Activated CD4-positive, alpha-beta T cell treated with anti-CD3 and anti-CD28 coated beads, Interleukin-2, amount 50 U/mL, for 24 hours (primary cell): ENCODE results near the gene LMTK2.
"Not testable (repeated sequence)": the region's sequence is repeated elsewhere in the genome, so short reads cannot be mapped to it uniquely, and the experiment has no call there.

ENCODE experiments used
- DNase-seq, 2 donors: peaks; one replicate each; pipeline ENCODE4 v3.0.0-alpha.2; 2020; ENCODE audit warnings: low read depth in 1 of 2, low spot score in 1 of 2

The LMTK2 gene

DNA sequence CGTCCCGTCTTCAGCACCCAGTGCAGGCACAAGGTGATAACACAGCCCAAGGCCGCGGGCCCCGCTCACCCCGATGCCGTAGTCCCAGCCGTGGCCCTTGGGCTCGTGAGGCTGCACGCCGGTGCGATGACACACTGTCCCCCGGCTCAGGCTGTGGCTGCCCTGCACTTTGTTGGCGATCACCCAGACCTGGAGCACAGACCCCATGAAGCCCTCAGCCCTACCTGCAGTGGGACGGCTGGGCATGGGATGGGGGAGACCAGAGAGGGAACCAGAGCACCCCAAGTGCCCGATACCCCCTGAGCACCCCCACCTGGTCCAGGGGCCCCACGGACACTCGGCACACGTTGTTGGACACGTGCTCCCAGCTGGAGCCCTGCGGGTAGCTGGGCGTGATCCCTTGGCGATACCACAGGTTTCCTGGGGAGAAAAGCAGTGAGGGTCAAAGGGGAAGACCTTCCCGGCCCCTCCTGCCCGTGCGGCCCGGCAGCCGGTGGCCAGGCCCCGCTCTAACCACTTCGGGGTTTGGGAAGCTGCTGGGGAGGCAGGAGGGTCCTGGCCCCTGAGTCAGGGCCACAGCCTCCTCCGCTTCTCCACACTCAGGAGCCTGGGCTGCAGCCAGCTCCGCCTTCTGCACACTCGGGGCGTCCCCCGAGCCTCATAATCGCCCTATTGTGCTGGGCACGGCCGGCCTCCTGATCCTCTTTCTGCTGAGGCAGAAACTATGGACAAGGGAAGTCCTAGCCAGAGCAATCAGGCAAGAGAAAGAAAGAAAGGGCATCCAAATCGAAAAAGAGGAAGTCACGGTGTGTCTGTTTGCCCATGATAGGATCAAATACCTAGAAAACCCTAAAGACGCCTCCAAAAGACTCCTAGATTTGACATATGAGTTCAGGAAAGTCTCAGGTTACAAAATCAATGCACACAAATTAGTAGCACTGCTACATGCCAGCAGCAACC is 111.2 kb downstream of the LMTK2 start:
- DNase-seq = no peak

DNA sequence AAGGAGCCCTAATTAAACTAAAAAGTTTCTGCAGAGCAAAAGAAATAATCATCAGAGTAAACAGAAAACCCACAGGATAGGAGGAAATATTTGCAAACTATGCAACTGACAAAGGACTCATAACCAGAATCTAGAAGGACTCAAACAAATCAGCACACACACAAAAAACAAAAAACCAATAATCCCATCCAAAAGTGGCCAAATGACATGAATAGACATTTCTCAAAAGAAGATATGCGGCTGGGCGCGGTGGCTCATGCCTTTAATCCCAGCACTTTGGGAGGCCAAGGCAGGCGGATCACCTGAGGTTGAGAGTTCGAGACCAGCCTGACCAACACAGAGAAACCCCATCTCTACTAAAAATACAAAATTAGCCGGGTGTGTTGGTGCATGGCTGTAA is 112.7 kb downstream of the LMTK2 start:
- DNase-seq = not testable (repeated sequence)

DNA sequence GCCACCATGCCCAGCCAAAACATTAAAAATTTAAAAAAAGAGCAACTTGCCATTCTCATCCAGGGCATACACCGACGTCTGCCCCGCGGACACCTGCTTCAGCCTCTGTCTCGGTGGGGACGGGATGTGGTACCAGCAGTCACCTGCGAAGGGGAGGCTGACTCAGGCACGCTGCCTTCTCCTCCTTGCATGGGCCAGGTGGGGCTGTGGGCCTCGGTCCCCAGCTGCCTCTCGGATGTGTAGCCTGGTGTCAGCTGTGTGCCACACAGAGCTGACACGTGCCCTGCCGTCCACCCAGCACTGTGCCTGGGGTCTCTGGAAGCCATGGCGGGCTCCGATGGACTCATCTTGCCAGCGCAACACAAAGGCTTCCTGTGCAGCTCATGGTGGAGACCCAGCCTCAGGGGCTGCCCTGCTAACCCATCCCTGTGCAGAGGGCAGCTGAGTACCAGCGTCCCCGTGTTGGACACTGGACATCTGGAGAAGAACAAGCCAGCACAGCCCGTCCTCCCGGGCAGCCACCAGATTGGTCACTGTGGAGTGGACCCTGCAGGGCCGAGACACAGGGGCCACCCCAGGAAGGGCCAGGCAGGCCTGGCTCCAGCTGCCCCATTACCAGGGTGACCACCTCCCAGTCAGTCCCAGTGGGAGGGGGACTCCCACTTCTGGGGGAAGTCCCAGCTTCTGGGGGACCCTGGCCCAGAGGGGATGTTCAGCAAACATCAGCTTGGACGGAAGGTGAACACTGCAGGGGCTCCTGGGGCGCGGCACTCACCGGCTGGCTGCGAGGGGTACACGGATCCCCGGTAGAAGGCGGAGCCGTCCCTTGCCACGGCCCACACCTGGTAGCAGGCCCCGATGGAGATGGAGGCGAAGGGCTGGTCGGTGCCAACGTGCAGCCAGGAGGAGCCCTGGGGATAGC is 115.2 kb downstream of the LMTK2 start:
- DNase-seq = no peak

- no peak for DNase-seq
Observed at GRCh38 chr7:98222533-98223195, 116.0 kb downstream of the LMTK2 start.

DNA sequence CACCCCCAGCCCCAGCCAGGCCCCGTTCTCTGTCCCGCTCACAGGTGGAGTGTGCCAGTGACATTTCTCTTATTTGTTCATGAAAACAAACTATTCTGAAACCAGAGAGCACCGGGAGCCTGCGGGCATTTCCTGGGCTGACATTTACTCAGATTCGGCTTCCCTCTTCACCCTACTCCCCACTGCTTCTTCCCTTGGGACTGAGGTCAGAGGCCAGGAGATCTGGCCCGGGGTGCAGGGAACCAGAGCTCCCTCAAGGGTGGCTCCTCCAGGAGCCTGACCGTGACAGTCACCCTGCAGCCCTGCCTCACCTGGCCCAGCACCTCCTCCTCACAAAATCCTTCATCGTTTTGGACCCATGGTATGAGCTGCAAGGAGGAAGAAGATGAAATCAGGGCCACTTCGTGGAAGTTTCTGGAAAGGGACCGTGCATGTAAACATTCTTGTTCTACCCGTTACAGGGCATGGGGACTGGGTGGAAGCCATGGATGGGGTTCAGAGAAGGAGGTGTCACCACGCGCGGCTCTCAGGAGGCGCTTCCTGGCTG is 116.8 kb downstream of the LMTK2 start:
- no peak for DNase-seq

DNA sequence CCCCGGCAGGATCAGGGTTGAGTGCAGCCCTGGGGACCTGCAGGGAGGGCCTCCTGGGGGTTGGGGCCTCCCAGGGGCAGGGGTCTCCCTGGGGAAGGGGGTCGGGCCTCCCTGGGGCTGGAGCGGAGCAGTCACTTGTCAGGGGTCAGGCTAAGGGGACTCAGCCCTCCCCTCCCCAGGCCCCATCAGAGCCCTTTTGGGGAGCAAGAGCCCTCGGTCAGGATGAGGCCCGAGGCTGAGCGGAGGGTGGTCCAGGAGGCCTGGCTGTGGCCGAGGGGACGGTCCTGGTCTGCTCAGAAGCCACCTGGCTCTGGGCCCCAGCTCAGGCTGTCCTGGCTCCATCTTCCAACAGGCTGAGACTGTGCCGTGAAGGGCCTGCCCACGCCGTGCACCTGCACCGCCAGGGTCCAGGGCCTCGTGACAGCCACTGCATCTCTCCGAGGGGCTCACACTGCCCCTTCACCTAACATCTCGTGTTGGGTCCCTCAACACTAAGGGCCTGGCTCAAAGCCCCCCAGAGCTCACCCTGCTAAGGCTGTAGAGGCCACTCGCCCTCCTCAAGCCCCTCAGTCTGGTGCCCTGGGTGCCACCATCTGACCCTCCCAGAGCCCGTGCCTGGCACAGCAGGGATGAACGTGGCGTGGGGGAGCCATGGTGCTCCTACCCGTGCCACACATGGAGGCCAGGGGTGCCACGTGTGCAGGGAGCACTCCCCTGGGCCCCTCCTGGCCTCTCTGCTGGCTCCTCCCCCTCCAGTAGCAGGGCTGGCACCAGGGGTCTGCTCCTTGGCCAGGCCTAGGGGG is 117.4 kb downstream of the LMTK2 start:
- no peak for DNase-seq

DNA sequence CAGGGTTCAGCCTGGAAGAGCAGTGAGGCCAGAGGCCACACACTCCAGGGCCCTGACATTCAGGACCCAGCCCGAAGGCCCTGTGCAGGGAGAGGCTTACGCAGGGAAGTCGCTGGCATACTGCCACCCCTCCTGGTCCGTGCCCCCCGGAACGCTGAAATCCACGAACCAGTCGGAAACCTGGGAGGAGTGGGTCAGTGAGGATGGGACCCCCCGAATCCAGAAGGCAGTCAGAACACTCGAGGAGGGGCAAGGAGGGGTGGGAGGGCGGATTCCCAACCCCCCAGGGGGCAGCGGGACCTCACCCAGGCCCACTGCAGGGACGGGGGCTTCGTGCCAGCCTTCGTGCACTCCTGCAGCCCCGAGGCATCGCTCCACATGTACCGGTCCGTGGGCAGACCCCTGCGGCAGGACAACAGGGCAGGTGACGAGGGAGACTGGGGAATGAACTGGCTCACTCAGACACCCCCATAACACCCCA is 118.1 kb downstream of the LMTK2 start:
- no peak for DNase-seq

DNA sequence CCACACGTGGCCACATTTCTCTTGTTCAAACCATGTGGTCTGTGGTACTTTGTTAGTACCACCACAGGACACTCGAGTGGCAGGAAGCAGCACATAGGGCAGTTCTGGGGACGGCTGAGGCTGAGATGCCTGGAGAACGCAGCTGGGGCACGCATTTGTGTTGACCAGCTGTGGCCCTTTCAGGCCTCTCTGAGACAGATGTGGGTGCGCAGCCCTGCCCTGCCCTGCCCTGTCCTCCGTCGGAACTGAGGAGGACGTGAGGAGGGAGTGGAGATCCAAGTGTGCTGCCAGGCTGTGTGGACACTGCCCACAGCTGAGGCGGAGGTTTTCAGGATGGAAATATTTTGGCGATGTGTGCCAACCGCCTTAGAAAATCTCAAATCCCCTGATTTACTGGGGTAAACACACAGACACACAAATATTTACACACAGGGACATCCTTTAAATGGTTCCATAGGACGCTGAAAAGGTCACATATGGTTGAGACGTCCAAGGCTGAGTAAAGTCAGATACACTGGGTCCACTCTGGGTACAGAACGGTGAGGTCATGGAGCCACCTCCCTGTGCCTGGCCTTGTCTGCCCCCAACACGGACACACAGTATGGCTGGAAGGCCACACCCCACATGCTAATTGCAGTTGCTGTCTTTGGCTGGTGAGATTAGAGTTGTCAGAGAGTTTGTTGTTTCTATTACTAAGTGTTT is 119.4 kb downstream of the LMTK2 start:
- no peak for DNase-seq

- DNase-seq = no peak
Observed at GRCh38 chr7:98227939-98228338, 121.3 kb downstream of the LMTK2 start.

DNA sequence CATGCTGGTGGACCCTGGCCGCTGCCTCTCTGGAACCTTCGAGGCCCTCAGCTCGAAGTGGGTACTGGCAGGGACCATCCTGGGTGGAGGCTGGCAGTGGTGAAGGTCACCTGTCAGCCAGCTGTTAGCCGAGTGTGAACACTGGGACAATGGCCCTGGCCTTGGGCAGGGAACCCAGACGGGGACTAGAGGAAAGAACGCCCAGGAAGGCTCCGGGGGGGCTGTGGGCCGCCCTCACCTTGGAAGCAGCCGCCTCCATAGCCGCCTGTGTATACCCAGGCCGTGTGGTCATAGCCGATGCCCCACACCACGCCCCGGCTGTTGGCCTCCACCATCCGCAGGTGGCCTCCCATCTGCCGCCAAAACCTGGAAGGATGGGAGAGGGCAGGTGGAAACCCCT is 122.1 kb downstream of the LMTK2 start:
- DNase-seq = no peak

DNA sequence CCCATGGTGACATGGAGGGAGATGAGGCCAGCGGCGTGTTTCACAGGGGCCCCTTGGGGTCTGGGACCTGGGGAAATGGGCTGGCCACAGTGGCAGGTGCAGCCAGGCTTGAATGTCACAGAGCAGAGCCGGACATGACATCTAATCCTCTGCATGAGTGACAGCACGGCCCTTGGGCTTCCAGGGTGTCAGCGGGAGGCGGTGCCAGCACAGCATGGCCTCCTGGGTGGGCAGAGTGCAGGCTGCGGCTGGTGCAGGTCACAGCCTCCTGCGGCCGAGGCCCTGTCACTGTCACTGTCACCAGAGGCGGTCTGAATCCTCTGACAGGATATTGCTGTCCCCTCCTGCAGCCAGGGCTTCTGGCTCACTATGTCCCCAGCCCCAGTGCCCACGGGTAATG is 122.8 kb downstream of the LMTK2 start:
- no peak for DNase-seq

GRCh38 chr7:98229991-98230745 is 123.5 kb downstream of the LMTK2 start:
- DNase-seq = no peak

DNA sequence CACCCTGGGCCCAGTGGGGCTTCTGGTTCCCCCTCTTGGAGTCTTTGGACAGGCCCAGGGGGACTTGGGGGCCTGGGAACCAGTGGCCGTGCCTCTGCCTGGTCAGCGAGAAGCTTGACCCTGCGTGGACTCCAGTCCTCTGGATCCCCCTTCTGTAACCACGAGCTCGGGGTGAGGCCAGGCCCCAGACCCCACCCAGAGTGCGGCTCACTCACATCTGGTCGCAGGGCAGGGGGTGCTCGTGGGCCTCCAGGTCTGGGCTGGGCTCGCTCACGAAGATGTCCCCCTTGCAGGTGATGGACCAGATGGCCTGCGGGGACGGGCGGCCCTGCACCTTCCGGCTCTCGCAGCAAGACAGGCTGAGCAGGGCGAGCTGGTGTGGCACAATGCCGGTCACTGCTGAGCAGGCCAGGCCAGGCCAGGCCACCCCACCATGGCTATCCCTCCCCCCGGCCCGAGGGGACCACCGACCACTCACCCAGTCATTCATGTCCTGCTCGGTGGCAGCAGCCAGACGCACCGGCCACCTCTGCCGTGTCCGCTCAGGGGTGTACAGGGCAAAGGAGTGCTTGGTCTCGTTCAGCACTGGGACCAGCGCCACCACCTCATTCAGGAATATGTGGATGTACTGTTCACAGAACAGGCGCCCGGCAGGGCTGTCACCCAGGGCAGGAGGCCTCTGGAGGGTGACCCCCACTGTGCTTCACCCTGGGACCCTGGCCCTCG is 124.2 kb downstream of the LMTK2 start:
- DNase-seq = no peak

GRCh38 chr7:98231493-98232262 is 125.0 kb downstream of the LMTK2 start:
- no peak for DNase-seq

- no peak for DNase-seq
Observed at GRCh38 chr7:98232263-98232585, 125.6 kb downstream of the LMTK2 start.

GRCh38 chr7:98232799-98233198 is 126.1 kb downstream of the LMTK2 start:
- DNase-seq = no peak

- no peak for DNase-seq
Observed at GRCh38 chr7:98233219-98234070, 126.8 kb downstream of the LMTK2 start.
